ENCODE results near the gene SSU72. TPM values are rescaled to one million over a fixed set of nuclear protein-coding genes. Genes with fewer than 3 reads are reported as not detected.
A peak's percentile ranks its signal among the peaks of the same experiment; 100 is the strongest.

Gene SSU72
- total RNA-seq, 2 donors from 2014 or later, result 107 to 118 TPM

DNA sequence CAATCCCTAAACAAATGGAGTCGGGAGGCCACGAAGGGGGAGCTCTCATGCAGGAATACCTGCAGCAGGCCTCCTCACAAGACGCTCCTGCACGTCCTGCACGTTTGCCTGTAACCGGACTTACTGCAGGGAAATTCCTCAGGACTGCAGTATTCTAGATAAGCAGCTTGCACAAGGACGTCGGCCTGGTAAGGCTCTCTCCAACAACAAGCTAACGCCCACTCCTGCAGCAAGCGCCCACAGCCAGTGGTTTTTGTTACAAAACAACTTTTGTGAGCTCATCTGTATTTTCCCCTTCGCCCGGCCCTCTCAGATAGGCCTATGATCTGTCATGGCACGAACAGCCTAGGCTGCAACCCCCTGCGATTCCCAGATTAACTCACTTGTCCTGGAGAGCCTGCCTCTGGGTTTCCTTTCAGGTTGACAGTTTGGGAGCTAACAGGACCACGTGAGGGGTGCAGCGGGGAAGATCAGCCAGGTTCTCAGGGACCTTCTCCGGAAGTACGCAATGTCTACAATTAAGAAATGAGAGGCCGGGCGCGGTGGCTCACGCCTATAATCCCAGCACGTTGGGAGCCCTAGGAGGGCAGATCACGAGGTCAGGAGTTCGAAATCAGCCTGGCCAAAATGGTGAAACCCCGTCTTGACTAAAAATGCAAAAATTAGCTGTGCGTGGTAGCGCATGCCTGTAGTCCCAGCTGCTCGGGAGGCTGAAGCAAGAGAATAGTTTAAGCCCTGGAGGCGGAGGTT, 39.7 kb upstream of the SSU72 start:
- DNase-seq (peak; percentile 59), ATAC-seq (peak in 1 of 2 donors; percentile 10)
- intact Hi-C loops (cut with DNase I), result loop anchor here in 1 of 2 donors (2.0 to 5.0 kb wide), 2 partner anchors 40 to 52 kb away; partner anchors contain the start of gene SSU72

DNA sequence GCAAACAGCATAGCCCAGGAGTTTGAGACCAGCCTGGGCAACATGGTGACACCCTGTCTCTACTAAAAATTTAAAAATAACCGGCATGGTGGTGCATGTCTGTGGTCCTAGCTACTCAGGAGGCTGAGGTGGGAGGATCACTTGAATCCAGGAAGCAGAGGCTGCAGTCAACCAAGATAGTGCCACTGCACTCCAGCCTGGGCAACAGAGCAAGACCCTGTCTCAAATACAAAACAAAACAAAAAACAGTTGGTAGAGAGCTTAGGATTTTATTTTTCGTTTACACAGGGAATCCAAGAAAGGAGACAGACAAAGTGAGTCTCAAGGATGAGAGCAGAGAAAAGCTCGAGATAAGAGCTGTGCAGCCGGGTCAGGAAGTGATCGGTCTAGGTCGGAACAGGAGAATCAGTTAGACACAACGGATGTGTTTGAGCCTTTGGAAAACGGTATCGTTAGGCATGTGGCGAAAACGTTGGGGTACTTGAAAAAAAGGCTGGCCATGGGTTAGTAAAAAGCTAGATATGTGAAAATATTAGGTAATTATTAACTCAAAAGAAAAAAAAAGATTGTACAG, 38.9 kb upstream of the SSU72 start:
- ATAC-seq, result no peak
- no peak for DNase-seq
- intact Hi-C loops (cut with DNase I), result loop anchor here in 1 of 2 donors (2.0 to 5.0 kb wide), 2 partner anchors 39 to 51 kb away; partner anchors contain the start of gene SSU72

DNA sequence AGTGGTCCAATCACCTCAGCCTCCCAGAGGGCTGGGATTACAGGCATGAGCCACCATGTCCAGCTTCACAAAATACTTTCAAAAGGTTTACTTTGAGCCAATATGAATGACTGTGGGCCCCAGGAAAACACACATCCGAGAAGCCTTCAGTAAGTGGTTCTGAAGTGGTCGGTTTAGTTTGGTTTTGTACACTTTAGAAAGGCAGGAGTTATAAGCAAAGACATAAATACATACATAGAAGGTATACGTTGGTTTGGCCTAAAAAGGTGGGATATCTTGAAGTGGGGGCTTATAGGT, 37.4 kb upstream of the SSU72 start:
- ATAC-seq (no peak), DNase-seq (no peak)
- intact Hi-C loops (cut with DNase I), result loop anchor here in 1 of 2 donors (5.0 kb wide), 1 partner anchor 50 kb away; no protein-coding TSS in a partner anchor

DNA sequence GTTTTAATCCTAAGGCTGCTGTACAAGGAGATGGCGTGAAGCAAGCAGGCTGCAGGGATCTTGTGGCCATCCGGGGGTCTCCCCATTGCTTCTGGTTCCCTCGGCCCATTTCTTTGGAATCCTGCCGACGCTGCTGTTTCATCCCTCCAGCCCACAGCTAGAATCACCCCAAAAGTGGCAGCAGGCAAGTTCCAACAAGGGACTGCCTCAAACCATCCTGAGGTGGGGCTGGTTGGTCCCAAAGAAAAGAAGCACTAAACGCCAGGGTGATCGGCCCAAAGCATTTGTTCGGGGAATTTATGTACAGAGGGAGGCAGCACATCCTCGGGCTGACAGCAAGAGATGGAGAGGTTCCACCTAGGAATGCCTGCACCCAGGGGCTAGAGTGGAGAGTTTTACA, 36.1 kb upstream of the SSU72 start:
- ATAC-seq (no peak), DNase-seq (no peak)
- intact Hi-C loops (cut with DNase I), result loop anchor here in 1 of 2 donors (5.0 kb wide), 1 partner anchor 48 kb away; no protein-coding TSS in a partner anchor

DNA sequence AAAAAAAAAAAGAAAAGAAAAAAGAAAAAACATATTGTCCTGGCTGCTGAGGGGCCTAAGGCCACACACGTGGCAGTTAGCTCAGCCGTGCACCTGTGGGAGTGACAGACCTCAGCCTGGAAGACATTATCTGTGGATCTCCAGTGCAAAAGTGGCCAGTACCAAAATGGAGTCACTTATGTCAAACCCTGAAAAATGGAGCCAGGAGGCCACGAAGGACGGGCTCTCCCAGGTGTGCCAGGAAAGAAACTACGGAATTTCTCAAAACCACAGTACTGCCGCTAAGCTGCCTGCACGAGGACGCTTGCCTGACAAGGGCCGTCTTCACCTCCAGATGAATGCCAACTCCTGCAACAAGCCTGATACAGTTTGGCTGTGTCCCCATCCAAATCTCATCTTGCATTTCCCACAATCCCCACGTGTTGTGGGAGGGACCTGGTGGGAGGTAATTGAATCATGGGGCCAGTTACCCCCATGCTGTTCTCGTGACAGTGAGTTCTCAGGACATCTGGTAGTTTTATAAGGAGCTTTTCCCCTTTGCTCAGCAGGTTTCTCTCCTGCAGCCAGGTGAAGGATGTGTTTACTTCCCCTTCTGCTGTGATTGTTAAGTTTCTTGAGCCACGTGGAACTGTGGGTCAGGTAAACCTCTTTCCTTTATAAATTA, 35.3 kb upstream of the SSU72 start:
- DNase-seq (no peak), ATAC-seq (no peak)
- intact Hi-C loops (cut with DNase I), result loop anchor here in 1 of 2 donors (5.0 kb wide), 1 partner anchor 48 kb away; no protein-coding TSS in a partner anchor

DNA sequence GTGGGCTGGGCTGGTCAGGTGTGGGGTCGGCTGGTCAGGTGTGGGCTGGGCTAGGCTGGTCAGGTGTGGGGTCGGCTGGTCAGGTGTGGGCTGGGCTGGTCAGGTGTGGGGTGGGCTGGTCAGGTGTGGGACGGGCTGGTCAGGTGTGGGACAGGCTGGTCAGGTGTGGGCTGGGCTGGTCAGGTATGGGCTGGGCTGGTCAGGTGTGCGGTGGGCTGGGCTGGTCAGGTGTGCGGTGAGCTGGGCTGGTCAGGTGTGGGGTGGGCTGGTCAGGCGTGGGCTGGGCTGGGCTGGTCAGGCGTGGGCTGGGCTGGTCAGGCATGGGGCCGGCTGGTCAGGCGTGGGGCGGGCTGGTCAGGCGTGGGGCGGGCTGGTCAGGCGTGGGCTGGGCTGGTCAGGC, 31.6 kb upstream of the SSU72 start:
- DNase-seq (no peak), ATAC-seq (no peak)
- intact Hi-C loops (cut with DNase I), result no loop called here

DNA sequence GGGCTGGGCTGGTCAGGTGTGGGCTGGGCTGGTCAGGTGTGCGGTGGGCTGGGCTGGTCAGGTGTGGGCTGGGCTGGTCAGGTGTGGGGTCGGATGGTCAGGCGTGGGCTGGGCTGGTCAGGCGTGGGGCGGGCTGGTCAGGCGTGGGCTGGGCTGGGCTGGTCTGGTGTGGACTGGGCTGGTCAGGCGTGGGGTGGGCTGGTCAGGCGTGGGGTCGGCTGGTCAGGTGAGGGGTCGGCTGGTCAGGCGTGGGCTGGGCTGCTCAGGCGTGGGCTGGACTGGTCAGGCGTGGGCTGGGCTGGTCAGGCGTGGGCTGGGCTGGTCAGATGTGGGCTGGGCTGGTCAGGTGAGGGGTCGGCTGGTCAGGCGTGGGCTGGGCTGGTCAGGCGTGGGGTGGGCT, 31.1 kb upstream of the SSU72 start:
- intact Hi-C loops (cut with DNase I), result no loop called here
- no peak for ATAC-seq
- no peak for DNase-seq

DNA sequence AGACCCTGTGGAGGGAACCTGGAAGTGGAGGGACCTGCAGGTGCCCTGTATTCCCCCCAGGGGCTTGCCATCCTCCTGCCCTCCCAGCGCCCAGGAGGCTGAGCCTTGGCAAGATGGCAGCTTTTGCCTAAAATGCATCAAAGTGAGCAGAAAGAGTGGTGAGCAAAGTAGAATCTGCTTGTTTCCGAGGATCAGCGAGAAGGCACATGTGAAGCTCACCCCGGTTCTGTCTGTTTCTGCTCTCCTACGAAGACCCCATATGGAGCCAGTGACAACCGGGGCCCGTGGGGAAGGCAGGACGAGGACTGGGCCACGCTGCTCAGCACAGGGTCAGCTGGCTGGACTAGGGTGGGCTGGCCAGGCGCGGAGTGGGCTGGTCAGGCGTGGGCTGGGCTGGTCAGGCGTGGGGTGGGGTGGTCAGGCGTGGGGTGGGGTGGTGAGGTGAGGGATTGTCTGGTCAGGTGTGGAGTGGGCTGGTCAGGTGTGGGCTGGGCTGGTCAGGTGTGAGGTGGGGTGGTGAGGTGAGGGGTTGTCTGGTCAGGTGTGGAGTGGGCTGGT, 30.4 kb upstream of the SSU72 start:
- no peak for DNase-seq
- intact Hi-C loops (cut with DNase I), result no loop called here
- no peak for ATAC-seq

DNA sequence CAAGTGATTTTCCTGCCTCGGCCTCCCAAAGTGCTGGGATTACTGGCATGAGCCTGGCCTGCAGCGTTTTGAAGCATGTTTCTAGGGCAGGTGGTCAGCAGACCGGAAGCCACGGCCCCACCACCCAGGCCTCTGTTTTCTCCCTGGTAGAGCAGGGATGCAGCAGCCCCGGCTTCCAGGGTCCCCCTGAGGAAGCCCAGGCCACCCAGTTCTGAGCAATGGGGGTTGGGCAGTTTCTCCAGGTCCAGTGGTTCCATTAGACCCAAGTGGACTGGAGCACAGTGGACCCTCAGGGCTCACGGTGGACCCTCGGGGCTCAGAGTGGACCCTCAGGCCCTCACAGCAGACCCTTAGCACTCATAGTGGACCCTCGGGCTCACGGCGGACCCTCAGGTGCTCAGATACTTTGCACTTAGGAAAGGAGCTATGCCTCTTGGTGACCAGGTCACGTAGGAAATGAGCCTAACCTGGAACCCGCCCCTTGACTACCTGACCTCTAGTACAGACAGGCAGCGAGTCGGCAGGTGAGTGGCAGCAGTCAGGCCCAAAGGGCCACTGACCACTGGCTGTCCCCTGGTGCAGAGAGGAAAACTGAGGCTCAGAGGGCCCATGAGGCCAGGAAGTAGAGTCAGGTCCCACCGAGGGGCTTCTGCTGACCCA, 29.8 kb upstream of the SSU72 start:
- DNase-seq, result no peak
- intact Hi-C loops (cut with DNase I), result no loop called here
- ATAC-seq, result no peak

DNA sequence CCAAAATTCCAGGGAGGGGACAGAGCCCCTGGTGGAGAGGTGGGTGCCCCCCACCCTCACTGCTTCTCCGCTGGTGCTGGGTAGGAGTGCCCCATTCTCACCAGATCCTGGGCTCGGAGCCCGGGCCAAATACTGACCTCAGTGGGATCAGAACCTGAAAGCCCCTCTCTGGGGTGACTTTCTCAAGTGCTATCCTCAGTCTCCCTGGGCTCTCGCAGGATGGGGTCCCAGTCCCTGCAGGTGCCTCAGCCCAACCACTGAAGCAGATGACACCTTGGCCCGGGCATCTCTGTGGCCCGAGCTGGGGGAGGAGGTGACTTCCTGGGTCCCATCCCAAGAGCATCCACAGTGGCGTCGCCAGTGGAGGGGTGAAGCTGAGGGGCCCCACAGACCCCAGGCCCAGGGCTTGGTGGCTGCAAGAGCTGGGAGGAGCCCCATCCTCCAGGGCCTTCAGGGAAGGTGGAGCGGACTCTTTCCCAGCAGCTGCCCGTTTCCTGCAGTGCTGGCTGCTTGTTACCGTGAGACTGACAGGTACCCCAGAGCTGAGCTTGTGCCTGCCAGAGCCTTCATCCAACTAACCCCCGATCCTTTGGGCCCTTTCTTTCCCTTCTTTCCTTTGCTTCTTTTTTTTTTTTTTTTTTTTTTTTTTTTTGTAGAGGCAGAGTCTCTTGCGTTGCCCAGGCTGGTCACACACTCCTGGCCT, 29.2 kb upstream of the SSU72 start:
- intact Hi-C loops (cut with DNase I), result no loop called here
- DNase-seq, result no peak
- no peak for ATAC-seq

DNA sequence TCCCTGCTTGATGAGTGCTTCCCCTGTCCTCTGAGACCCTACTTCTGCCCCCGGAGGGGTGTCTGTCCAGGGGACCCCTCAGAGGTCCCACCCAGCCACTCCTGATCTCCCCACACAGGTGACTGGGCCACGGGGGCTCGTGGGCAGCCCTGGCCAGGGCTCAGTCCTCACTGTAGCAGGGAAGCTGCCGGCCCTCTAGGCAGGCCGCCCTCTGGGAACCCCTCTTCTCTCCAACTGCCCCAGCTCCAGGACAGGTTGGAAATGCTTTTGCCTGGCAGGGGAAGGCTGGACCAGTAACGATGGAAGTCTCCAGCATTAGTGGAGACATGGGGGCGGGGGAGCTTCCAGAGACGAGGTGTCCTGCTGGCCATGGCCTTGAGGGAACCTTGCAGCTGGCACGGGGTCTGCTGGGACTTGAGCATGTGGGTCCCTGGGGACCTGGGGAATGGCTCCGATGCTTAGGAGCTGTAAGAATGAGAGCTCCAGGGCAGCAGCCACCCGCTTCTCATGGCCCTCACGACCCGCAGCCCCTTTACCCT, 28.4 kb upstream of the SSU72 start:
- DNase-seq, result no peak
- ATAC-seq, result no peak
- intact Hi-C loops (cut with DNase I), result no loop called here

DNA sequence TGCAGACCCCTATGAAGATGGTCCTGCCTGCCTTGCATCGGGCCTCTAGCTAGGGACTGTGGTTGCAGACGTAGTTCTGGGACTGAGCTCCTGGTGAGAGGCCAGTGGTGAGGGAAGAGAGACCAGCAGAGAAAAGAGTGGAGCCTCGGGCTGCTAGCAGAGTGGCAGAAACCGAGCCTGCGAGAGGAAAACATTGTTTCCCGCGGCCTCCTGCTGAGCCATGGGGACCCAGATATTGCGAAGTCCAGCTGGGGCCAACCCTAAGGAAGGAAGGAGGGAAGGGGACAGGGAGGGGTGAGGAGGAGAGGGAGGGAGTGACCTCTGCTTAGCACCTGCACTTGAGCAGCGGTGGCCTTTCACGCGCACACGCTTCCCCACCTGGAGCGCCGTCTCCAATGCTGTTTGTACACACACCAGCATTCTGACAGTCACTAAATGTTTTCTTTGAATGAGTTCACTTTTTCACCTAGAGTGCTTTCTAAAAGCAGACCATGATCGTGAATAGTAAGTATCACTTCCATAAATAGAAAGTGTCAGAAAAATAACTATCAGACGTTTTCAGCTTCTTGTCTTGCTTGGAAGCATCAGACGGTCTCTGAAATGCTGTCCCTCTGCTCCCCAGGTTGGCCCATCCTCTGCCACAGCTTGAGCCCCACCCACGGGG, 27.8 kb upstream of the SSU72 start:
- intact Hi-C loops (cut with DNase I), result no loop called here
- ATAC-seq, result no peak
- DNase-seq, result no peak

DNA sequence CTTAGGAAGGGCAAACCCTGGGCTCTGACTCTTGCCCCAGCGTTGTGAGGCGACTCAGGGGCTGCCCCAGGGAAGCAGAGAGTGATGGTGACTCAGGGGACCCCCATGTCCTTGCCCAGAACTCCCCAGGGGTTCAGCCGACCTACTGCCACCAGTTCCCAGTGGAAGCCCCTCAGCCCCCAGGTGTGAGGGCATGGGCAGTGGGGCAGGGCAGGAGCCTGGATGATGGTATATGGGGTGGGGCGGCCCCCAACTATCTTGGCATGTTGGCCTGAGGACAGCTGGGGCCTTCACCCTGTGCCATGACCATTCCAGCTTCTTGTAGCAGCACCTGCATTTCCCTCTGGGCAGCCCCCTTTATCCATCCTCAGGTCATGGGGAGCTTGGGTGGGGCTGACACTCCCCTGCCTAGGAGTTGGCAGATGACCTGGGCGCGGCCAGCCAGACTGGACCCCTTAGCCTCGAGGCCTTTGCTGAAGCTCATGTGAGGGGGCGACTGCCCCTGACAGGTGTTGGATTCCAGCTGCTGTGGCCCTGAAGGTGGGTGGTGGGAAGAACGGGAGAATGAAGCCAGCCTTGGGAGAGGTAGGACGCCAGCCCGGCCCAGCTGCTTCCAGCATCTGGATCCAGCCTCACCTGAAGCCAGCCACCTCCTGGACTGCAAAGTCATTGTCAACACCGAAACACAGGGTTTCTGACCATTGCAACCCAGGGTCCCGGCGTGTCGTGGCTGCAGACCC, 27.1 kb upstream of the SSU72 start:
- intact Hi-C loops (cut with DNase I), result no loop called here
- DNase-seq (no peak), ATAC-seq (no peak)

DNA sequence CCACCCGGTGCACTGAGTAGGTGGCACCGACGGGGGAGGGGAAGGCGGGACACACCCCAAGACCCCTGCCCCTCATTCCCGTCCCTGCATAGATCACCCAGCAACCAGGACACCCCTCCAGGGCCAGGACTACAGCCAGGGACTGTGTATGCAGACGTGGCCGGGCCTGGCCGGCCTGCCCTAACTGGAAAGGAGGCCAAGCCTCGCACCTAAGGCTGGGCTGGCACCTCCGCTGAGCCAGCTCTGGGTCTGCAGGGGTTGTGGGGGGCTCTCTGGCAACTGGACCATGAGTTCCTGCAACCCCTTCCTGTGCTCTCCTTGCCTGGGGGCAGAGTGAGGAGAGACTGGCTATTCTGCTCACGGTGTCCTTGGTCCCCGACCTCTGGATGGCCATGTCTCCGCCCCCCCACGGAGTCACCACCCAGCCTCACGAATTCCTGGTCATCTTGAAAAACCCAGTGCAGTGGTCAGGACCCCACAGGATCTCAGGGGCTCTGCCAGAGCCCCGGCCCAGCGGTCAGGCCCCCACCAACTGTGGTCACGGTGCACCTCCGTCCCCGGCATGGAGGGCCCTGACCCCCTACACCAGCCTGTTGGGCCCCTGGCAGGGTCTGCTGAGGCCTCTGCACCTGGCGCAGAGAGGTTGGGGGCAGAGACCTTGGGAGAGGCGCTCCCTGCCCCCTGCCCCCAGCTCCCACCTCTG, 26.3 kb upstream of the SSU72 start:
- peak; percentile 13 for DNase-seq
- intact Hi-C loops (cut with DNase I), result no loop called here
- ATAC-seq, result no peak

DNA sequence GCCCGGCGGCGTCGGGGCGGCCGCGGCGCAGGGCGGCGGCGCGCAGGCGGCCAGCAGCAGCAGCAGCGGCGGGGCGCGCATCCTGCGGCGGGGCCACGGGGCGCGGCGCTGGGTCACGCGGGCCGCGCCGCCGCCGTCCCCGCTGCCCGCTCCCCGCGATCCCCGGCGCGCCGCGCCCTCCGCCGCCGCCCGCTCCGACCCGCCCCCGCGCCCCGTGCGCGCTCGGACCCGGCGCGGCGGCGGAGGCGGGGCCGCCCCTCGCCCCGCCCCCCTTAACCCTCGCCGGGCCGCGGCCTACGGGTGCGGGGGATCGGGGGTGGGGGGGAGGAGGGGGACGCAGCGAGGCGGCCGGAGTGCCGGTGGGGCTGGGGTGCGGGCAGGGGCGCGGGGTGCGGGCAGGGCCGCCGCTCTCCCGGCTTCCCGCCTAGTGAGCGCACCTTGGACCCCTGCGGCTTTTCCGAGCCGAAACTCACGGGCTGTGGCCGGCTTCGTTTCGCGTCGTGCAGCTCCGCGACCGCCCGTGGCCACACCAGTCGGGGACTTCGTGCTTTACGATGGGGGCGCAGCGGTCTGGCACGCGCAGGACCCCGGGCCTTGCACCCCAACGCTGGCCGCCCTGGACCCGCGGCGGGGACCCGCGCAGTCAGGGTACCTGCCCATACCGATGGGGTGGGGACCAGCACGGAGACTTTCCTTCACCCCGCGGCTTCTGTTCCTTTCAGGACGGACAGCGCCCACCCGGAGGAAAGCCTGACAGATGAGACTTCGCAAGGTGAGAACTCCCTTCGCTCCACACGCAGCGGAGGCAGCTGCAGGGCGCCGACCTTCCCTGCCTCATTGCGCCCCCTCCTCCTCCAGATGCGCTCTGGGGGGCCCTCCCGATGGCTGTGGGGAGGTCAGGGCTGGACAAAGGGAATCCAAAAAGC, 25.5 kb upstream of the SSU72 start, which contains the start of gene FNDC10:
FNDC10 (minus strand) TSS at position 201 of the 926 bp plus-strand sequence; CDS start at position 81, 120 bp downstream.
- ATAC-seq, result peak in 1 of 2 donors; percentile 11
- no peak for DNase-seq
- intact Hi-C loops (cut with DNase I), result no loop called here

Measured in left cardiac atrium (tissue), 4 donors.